HL-60 (cell line): ENCODE results near the gene ADPRH.

ENCODE experiments used
- POLR2AphosphoS5 ChIP-seq: IDR thresholded peaks from 2 replicates; pipeline ENCODE4 v1.6.1; 2012; ENCODE audit warnings: low read depth
- TF ChIP-seq, protein P1 (sequence below): IDR thresholded peaks from one replicate; pipeline ENCODE4 v1.5.1; 2011; ENCODE audit warnings: low read length, control low read depth, inconsistent platforms; ENCODE audit not compliant: insufficient read depth

DNA sequence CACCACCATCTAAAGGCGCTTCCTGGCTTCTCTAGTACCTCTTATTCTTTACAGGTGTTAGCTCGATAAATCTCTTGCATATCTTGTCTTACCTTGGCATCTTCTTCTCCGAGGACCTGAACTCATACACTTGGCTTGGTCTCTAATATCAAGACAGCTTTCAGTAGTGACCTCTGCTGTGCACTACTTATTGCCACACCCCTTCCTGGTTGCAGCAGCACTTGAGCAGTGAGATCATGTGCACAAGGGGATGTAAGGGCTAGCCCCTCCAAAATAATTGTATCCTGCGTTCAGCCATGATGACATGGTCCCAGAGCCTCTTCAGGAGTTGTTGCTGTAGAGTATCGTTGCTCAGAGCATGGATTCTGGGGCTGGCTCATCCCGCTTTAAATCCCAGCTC lies 17.1 kb downstream of the ADPRH start:
- TF ChIP-seq, protein P1, sequence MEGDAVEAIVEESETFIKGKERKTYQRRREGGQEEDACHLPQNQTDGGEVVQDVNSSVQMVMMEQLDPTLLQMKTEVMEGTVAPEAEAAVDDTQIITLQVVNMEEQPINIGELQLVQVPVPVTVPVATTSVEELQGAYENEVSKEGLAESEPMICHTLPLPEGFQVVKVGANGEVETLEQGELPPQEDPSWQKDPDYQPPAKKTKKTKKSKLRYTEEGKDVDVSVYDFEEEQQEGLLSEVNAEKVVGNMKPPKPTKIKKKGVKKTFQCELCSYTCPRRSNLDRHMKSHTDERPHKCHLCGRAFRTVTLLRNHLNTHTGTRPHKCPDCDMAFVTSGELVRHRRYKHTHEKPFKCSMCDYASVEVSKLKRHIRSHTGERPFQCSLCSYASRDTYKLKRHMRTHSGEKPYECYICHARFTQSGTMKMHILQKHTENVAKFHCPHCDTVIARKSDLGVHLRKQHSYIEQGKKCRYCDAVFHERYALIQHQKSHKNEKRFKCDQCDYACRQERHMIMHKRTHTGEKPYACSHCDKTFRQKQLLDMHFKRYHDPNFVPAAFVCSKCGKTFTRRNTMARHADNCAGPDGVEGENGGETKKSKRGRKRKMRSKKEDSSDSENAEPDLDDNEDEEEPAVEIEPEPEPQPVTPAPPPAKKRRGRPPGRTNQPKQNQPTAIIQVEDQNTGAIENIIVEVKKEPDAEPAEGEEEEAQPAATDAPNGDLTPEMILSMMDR, result no peak
- TF ChIP-seq POLR2AphosphoS5, result no peak
